Posterior cingulate gyrus (tissue), 11 donors: Measurements from ENCODE around the gene GRAMD2B.
"Not testable (repeated sequence)": the region's sequence is repeated elsewhere in the genome, so short reads cannot be mapped to it uniquely, and the experiment has no call there.

ENCODE experiments used
- DNase-seq, 10 donors: peaks; one replicate each; pipeline versions ENCODE4 v3.0.0 to v3.0.0-alpha.2; 2020 to 2021; ENCODE audit warnings: mixed read lengths in 3 of 10
- intact Hi-C: fragments of 100-400 bp; cut with DNase I; formaldehyde crosslinking; loops from one replicate; pipeline ENCODE4 v1.15.1; 2023

Gene GRAMD2B

GRCh38 chr5:126446498-126447224 lies 23.5 kb downstream of the GRAMD2B start:
- DNase-seq, result no peak
- intact Hi-C loops, result no loop called here

- no peak for DNase-seq
- intact Hi-C loops, result no loop called here
These were observed 25.5 kb downstream of the GRAMD2B start for GRCh38 chr5:126448720-126449119.

- intact Hi-C loops, result no loop called here
- DNase-seq, result no peak
These were observed 26.6 kb downstream of the GRAMD2B start for GRCh38 chr5:126449751-126450271.

GRCh38 chr5:126450346-126450745 lies 27.1 kb downstream of the GRAMD2B start:
- intact Hi-C loops, result no loop called here
- no peak for DNase-seq

- intact Hi-C loops, result no loop called here
- DNase-seq, result no peak
These were observed 27.7 kb downstream of the GRAMD2B start for GRCh38 chr5:126450907-126451306.

- no peak for DNase-seq
- intact Hi-C loops, result no loop called here
These were observed 29.3 kb downstream of the GRAMD2B start for GRCh38 chr5:126452477-126452876.

- DNase-seq, result peak; percentile 45 to 95 (median 81)
- intact Hi-C loops, result no loop called here
These were observed 30.9 kb downstream of the GRAMD2B start for GRCh38 chr5:126454081-126454480.

- intact Hi-C loops, result no loop called here
- no peak for DNase-seq
These were observed 31.3 kb downstream of the GRAMD2B start for GRCh38 chr5:126454535-126454934.

- DNase-seq, result no peak
- intact Hi-C loops, result no loop called here
These were observed 32.1 kb downstream of the GRAMD2B start for GRCh38 chr5:126455264-126455663.

GRCh38 chr5:126455728-126456127 lies 32.5 kb downstream of the GRAMD2B start:
- intact Hi-C loops, result no loop called here
- DNase-seq, result no peak

GRCh38 chr5:126456217-126456820 lies 33.1 kb downstream of the GRAMD2B start:
- intact Hi-C loops, result no loop called here
- DNase-seq, result no peak

- peak in 2 of 10 donors; percentile 28 to 62 for DNase-seq
- intact Hi-C loops, result no loop called here
These were observed 37.2 kb downstream of the GRAMD2B start for GRCh38 chr5:126460459-126460858.

- intact Hi-C loops, result no loop called here
- DNase-seq, result no peak
These were observed 37.8 kb downstream of the GRAMD2B start for GRCh38 chr5:126460977-126461376.

- DNase-seq, result no peak
- intact Hi-C loops, result no loop called here
These were observed 38.6 kb downstream of the GRAMD2B start for GRCh38 chr5:126461838-126462237.

- intact Hi-C loops, result no loop called here
- DNase-seq, result no peak
These were observed 39.2 kb downstream of the GRAMD2B start for GRCh38 chr5:126462239-126463014.

- intact Hi-C loops, result no loop called here
- DNase-seq, result no peak
These were observed 40.8 kb downstream of the GRAMD2B start for GRCh38 chr5:126464016-126464415.

- intact Hi-C loops, result no loop called here
- DNase-seq, result peak in 1 of 10 donors; percentile 63
These were observed 41.8 kb downstream of the GRAMD2B start for GRCh38 chr5:126464959-126465358.

GRCh38 chr5:126468091-126468490 lies 44.9 kb downstream of the GRAMD2B start:
- no peak for DNase-seq
- intact Hi-C loops, result no loop called here

- no peak for DNase-seq
- intact Hi-C loops, result no loop called here
These were observed 46.5 kb downstream of the GRAMD2B start for GRCh38 chr5:126469536-126470316.

GRCh38 chr5:126470529-126470928 lies 47.3 kb downstream of the GRAMD2B start:
- DNase-seq, intact Hi-C loops: not testable (repeated sequence)

GRCh38 chr5:126471247-126471646 lies 48.0 kb downstream of the GRAMD2B start:
- no peak for DNase-seq
- intact Hi-C loops, result no loop called here
